RWPE1 (cell line): ENCODE measurements around the gene CCDC43.

ENCODE experiments used
- CTCF ChIA-PET: fragments of 350-600 bp; sonication (Branson Sonifier 250); formaldehyde crosslinking; extraction: SDS; loops from one replicate; lab custom pipeline; 2021; lab: Yijun Ruan, JAX
- POLR2A ChIA-PET: fragments of 400-600 bp; formaldehyde crosslinking; extraction: SDS; loops from one replicate; lab custom pipeline; 2020; ENCODE audit warnings: antibody characterized with exemption; ENCODE audit not compliant: low non-redundant PET; lab: Yijun Ruan, JAX
- DNase-seq: peaks from one replicate; pipeline ENCODE4 v3.0.0; 2012; ENCODE audit warnings: low spot score
- H3K27ac ChIP-seq: fragments of 450-650 bp; 2 replicates; pipeline ENCODE4 v1.5.1; 2017
- CTCF ChIP-seq: fragments of 450-650 bp; conservative IDR thresholded peaks from 2 replicates; pipeline ENCODE4 v1.5.1; 2017; ENCODE audit warnings: low read depth, mild to moderate bottlenecking

Gene CCDC43

GRCh38 chr17:44633998-44634397 lies 55.6 kb downstream of the CCDC43 start:
- DNase-seq: no peak
- CTCF ChIA-PET: interaction anchor here (0.7 kb wide), 3 partner anchors 89 to 266 kb away, joined by 3 to 10 read pairs (median 6); no protein-coding TSS in a partner anchor
- POLR2A ChIA-PET: interaction anchor here (0.5 kb wide), 2 partner anchors 77 to 104 kb away, joined by 4 to 6 read pairs; no protein-coding TSS in a partner anchor

GRCh38 chr17:44630703-44631102 lies 58.9 kb downstream of the CCDC43 start:
- H3K27ac ChIP-seq: no peak overlapping the region
- DNase-seq: no peak
- ChIA-PET CTCF (interaction anchor here (0.7 kb wide), 1 partner anchor 604 kb away, joined by 3 read pairs; no protein-coding TSS in a partner anchor), POLR2A (no interaction called here)
- TF ChIP-seq CTCF: no peak

More at GRCh38 chr17:44633998-44634397, 55.6 kb downstream of the CCDC43 start:
- H3K27ac ChIP-seq: no peak overlapping the region
- no peak for TF ChIP-seq CTCF

- no peak overlapping the region for H3K27ac ChIP-seq
- TF ChIP-seq CTCF: no peak
- DNase-seq: no peak
- CTCF ChIA-PET: interaction anchor here (0.6 kb wide), 1 partner anchor 19 kb away, joined by 4 read pairs; no protein-coding TSS in a partner anchor
- POLR2A ChIA-PET: no interaction called here
Observed at GRCh38 chr17:44629314-44629713, 60.3 kb downstream of the CCDC43 start.

- no peak for DNase-seq
- CTCF ChIA-PET: interaction anchor here (1.5 kb wide), 1 partner anchor 96 kb away, joined by 4 read pairs; no protein-coding TSS in a partner anchor
- POLR2A ChIA-PET: no interaction called here
- no peak overlapping the region for H3K27ac ChIP-seq
- TF ChIP-seq CTCF: no peak
Observed at GRCh38 chr17:44628243-44629188, 61.1 kb downstream of the CCDC43 start.

GRCh38 chr17:44627513-44628242 lies 61.9 kb downstream of the CCDC43 start:
- POLR2A ChIA-PET: no interaction called here

More at GRCh38 chr17:44627513-44628242, 61.9 kb downstream of the CCDC43 start:
- CTCF ChIA-PET: interaction anchor here (1.5 kb wide), 1 partner anchor 95 kb away, joined by 4 read pairs; no protein-coding TSS in a partner anchor
- H3K27ac ChIP-seq: no peak overlapping the region
- TF ChIP-seq CTCF: no peak
- DNase-seq: no peak
